ENCODE measurements around the gene NDUFB4.
A peak's percentile ranks its signal among the peaks of the same experiment; 100 is the strongest.
"Not testable (repeated sequence)": the region's sequence is repeated elsewhere in the genome, so short reads cannot be mapped to it uniquely, and the experiment has no call there.

The NDUFB4 gene

GRCh38 chr3:120637851-120638559, 41.9 kb downstream of the NDUFB4 start:
- no peak for DNase-seq (ENCODE audit: low read depth)

GRCh38 chr3:120638820-120639219, 42.7 kb downstream of the NDUFB4 start:
- not testable (repeated sequence) for DNase-seq (ENCODE audit: low read depth)

DNA sequence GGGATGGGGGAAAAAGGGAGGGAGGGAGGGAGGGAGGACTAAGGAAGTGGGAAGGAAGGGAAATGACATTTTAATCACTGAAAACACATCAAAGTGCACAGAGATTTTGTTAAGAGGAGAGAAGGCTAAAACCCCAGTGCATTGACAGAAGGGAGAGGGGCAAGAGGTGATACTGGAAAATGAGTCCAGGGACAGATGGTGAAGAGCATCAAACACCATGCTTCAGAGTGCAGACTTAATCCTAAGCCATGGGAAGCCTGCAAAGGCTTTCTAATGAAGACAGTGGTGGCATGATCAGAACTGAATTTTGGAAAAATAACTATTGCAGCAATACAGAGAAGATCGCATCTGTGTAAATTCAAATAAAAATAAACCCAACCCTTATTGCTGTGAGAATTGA, 44.1 kb downstream of the NDUFB4 start:
- no peak for DNase-seq (ENCODE audit: low read depth)

DNA sequence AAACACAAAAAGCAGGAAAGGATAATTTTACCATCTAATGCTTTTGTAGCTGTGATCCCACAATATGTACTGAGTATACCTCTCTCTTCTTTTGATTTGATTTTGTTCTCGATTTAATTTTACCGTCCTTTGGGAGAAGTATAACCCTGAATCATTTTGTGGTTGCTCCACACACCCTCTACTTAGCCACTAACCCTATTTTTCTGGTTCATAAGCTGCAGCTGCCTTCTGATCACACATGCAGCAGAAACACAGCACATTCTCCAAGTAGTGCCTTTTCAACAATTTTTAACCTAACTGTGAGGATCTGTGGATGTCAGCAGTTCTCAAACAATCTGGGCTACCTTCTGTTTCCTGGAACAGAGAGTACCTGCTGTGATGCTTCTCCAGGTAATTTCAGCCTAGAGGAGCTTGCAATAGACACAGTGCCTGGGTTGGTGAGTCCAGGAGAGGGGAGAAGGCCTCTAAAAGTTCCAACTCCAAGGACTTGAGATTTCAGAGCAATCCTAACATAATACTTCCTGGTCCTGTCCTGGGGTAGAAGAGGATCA, 45.6 kb downstream of the NDUFB4 start:
- DNase-seq (ENCODE audit: low read depth) = no peak

DNA sequence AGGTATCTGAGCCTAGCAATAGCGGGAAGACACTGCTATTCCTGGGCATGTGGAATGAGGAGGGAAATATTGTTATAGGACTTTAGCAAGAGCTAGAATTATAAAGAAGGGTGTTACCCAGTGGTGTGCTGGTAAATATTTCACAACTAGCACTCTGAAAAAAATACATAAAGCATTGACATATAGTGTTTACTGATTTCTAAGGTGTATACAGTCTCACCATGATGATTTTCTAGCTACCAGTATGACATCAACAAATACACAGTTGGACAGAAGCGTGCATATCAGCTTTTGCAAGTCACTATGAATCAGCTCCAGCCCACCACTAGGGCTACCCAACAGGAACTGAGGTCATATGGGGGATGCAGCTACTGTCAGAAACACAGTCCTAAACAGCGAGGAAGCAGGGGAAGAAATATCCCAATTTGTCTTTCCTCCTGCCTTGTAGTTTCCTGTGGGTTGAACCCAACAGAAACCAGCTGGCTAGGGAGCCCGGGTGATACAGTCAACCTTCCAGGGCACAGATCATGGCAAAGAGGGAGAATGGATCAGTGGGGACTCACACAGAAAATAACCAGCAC, 46.3 kb downstream of the NDUFB4 start:
- DNase-seq (ENCODE audit: low read depth) = peak; percentile 60

DNA sequence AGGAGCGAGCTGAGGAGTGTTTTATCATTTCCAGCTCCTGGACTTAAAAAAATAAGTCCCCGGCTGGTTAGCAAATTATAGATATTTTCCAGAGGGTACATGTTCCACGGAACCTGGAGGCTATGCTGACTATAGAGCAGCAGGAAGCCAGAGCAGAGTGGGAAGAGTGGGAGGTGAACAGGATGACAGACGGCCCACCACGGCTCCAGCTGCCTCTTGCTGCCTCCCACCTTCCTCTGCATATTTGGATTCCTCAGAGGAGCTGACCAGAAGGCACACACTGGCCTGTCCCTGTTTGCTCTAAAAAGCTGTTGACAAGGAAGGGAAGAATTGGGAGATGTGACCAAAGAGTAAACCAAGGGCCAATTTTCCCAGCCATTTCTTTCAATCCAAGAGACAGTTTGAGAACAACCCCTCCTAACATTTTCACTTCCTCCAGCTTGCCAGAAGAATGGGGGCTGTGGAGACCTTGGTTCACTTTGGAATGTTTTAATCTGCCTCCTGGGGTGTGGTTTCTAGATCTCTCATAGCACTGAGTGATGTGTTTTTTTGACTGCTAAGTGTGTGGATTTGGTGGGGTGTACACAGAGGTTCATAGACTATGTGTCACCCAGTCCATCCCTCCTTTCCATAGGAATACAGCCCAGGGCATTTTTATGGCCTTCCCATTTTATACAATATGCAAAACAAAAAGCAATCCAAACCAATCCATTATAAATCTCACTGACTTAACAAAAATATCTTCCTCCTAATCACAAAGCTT, 49.1 kb downstream of the NDUFB4 start:
- no peak for DNase-seq (ENCODE audit: low read depth)

GRCh38 chr3:120646771-120647432, 50.8 kb downstream of the NDUFB4 start:
- DNase-seq (ENCODE audit: low read depth) = no peak

DNA sequence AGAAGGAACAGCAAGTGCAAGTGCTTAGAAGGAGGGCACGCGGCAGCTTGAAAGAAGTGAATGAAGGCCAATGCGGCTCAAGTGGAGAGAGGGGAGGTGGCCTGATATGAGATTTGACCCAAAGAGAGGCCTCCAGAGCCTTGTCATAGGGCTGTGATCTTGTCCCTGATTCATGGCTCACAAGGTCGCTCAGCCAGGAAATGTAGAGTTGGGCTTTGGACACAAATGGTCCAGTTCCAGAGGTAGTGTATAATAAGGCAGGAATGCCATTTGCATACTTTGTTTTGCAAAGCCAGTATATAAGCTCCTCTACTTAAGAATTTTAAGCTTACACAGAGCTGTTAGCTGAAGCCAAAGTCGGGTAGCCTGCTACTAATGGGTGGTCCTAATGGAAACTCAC, 52.2 kb downstream of the NDUFB4 start:
- DNase-seq (ENCODE audit: low read depth) = no peak

DNA sequence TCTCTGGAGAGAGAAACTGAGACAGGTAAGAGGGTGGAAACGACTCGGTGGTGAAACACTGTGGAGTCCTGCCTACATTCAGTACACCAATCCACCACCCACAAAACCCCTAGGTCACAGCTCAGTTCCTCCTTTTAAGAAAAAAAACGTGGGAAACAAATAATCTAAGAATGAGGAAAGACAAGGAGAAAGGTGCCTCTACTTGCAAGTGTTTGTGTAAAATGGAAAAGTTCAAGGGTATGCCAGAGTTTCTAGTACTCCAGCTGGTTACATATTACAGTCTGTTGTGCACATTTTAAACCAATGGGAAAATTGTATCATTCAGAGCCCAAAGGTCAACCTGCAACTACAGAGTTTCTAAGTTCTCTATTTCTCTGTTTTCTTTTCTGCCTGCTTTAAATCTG, 53.7 kb downstream of the NDUFB4 start:
- DNase-seq (ENCODE audit: low read depth) = no peak

DNA sequence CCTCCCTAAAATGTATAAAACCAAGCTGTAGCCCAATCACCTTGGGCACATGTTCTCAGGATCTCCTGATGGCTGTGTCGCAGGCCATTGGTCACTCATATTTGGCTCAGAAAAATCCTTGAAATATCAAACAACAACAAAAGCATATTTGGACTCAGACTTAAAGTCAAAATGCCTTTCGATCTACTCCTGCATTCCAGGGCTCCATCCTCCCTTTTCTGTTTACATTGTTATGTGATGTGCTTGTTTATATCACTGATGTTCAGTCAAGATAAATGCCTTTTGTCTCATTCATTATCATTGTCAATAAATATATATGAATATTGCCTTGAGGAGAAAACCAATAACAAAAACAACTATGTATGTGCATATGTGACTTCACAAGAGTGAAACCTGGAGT, 54.2 kb downstream of the NDUFB4 start:
- no peak for DNase-seq (ENCODE audit: low read depth)

Measured in CMK (cell line).